Mesendoderm (in vitro differentiated cells): Measurements from ENCODE around the gene SNPH.
A peak's percentile ranks its signal among the peaks of the same experiment; 100 is the strongest.

ENCODE experiments used
- DNase-seq: peaks from one replicate; pipeline ENCODE4 v3.0.0; 2013
- H2AK5ac ChIP-seq: 2 replicates; pipeline ENCODE4 v1.6.1; 2013; ENCODE audit warnings: low read length, inconsistent platforms
- H2BK120ac ChIP-seq: 2 replicates; pipeline ENCODE4 v1.6.1; 2013; ENCODE audit warnings: low read depth, mild to moderate bottlenecking, low read length, moderate library complexity, mixed read lengths
- H2BK15ac ChIP-seq: replicated peaks from 2 replicates; pipeline ENCODE4 v1.6.1; 2013; ENCODE audit warnings: low read depth, mild to moderate bottlenecking, moderate library complexity
- H2BK5ac ChIP-seq: 2 replicates; pipeline ENCODE4 v1.6.1; 2013; ENCODE audit warnings: low read length, inconsistent platforms
- H3K18ac ChIP-seq: 2 replicates; pipeline ENCODE4 v1.6.1; 2013; ENCODE audit warnings: mild to moderate bottlenecking, low read length, mixed read lengths
- H3K23ac ChIP-seq: one replicate; pipeline ENCODE4 v1.6.1; 2013; ENCODE audit warnings: low read length
- H3K27ac ChIP-seq: 2 replicates; pipeline ENCODE4 v1.5.1; 2013; ENCODE audit warnings: low read depth, mild to moderate bottlenecking, inconsistent platforms, low read length, moderate library complexity
- H3K27me3 ChIP-seq: 2 replicates; pipeline ENCODE4 v1.6.1; 2013; ENCODE audit warnings: low read length, control low read depth, mild to moderate bottlenecking, inconsistent platforms; ENCODE audit not compliant: insufficient read depth, poor library complexity
- H3K36me3 ChIP-seq: 2 replicates; pipeline ENCODE4 v1.6.1; 2013; ENCODE audit warnings: low read length, inconsistent platforms; ENCODE audit not compliant: control insufficient read depth, insufficient read depth
- H3K4ac ChIP-seq: one replicate; pipeline ENCODE4 v1.6.1; 2013; ENCODE audit warnings: low read depth, mild to moderate bottlenecking, low read length, moderate library complexity
- H3K4me1 ChIP-seq: 2 replicates; pipeline ENCODE4 v1.6.1; 2013; ENCODE audit warnings: low read depth, low read length, inconsistent platforms; ENCODE audit not compliant: control insufficient read depth
- H3K4me2 ChIP-seq: 2 replicates; pipeline ENCODE4 v1.6.1; 2013; ENCODE audit warnings: low read length
- H3K4me3 ChIP-seq: 2 replicates; pipeline ENCODE4 v1.5.1; 2013; ENCODE audit warnings: mild to moderate bottlenecking, low read length
- H3K56ac ChIP-seq: one replicate; pipeline ENCODE4 v1.6.1; 2013; ENCODE audit warnings: low read length
- H3K79me1 ChIP-seq: 2 replicates; pipeline ENCODE4 v1.6.1; 2013; ENCODE audit warnings: low read length, inconsistent platforms
- H3K79me2 ChIP-seq: 2 replicates; pipeline ENCODE4 v1.6.1; 2013; ENCODE audit warnings: mild to moderate bottlenecking, low read length; ENCODE audit not compliant: control insufficient read depth, insufficient read depth
- H3K9ac ChIP-seq: 2 replicates; pipeline ENCODE4 v1.6.1; 2013; ENCODE audit warnings: low read length, inconsistent platforms
- H4K5ac ChIP-seq: one replicate; pipeline ENCODE4 v1.6.1; 2013; ENCODE audit warnings: low read length
- H4K8ac ChIP-seq: one replicate; pipeline ENCODE4 v1.6.1; 2013; ENCODE audit warnings: low read depth, mild to moderate bottlenecking, control low read depth, low read length, moderate library complexity
- WGBS: extraction: QIAGEN DNeasy Blood & Tissue Kit; methylation state at CpG from one replicate; pipeline ENCODE4 v1.1.7; 2013; ENCODE audit warnings: low lambda C conversion rate, missing lambda C conversion rate; ENCODE audit not compliant: insufficient coverage; ENCODE audit errors: extremely low coverage; 5-methylcytosine and 5-hydroxymethylcytosine counted together

The SNPH gene

GRCh38 chr20:1281279-1282057, 15.4 kb downstream of the SNPH start:
- Histone ChIP-seq H3K79me1 (no peaks in the 10 kb centered on the region), H3K36me3 (no peaks in the 10 kb centered on the region), H3K27ac (no peak overlapping the region), H3K18ac (no peak overlapping the region), H3K56ac (no peak overlapping the region), H3K4me1 (no peaks in the 10 kb centered on the region), H3K27me3 (no peaks in the 10 kb centered on the region), H3K4me2 (no peak overlapping the region), H3K4ac (no peak overlapping the region), H2BK15ac (no peak overlapping the region), H4K5ac (no peak overlapping the region), H3K4me3 (no peak overlapping the region), H2AK5ac (no peak overlapping the region), H3K9ac (no peak overlapping the region), H4K8ac (no peak overlapping the region), H2BK5ac (no peak overlapping the region), H3K79me2 (no peaks in the 10 kb centered on the region), H2BK120ac (no peak overlapping the region), H3K23ac (no peak overlapping the region)
- WGBS: no CpG with 5 or more reads among the region's 7 CpGs
- DNase-seq: no peak

GRCh38 chr20:1282966-1283365, 16.9 kb downstream of the SNPH start:
- DNase-seq: no peak
- Histone ChIP-seq H3K4me2 (no peak overlapping the region), H3K56ac (no peak overlapping the region), H2BK5ac (no peak overlapping the region), H3K4ac (no peak overlapping the region), H3K4me1 (no peaks in the 10 kb centered on the region), H4K8ac (no peak overlapping the region), H2BK120ac (no peak overlapping the region), H3K18ac (no peak overlapping the region), H2BK15ac (no peak overlapping the region), H3K27ac (no peak overlapping the region), H3K79me1 (no peaks in the 10 kb centered on the region), H3K23ac (no peak overlapping the region), H2AK5ac (no peak overlapping the region), H4K5ac (no peak overlapping the region), H3K36me3 (no peaks in the 10 kb centered on the region), H3K9ac (no peak overlapping the region), H3K79me2 (no peaks in the 10 kb centered on the region), H3K4me3 (no peak overlapping the region), H3K27me3 (no peaks in the 10 kb centered on the region)
- WGBS: no CpG with 5 or more reads among the region's 3 CpGs

GRCh38 chr20:1283522-1284510, 17.7 kb downstream of the SNPH start:
- peak; percentile 13 for DNase-seq
- no peak overlapping the region for H3K4me3 ChIP-seq
- H4K5ac ChIP-seq: no peak overlapping the region
- no peak overlapping the region for H3K23ac ChIP-seq
- no peak overlapping the region for H2BK120ac ChIP-seq
- no peak overlapping the region for H3K56ac ChIP-seq
- H3K36me3 ChIP-seq: no peaks in the 10 kb centered on the region
- no peak overlapping the region for H2BK5ac ChIP-seq
- H3K18ac ChIP-seq: no peak overlapping the region
- H3K27me3 ChIP-seq: no peaks in the 10 kb centered on the region
- H3K9ac ChIP-seq: no peak overlapping the region
- no peaks in the 10 kb centered on the region for H3K79me2 ChIP-seq
- no peak overlapping the region for H3K27ac ChIP-seq
- no peak overlapping the region for H4K8ac ChIP-seq
- H3K4ac ChIP-seq: no peak overlapping the region
- no peaks in the 10 kb centered on the region for H3K4me1 ChIP-seq
- H3K4me2 ChIP-seq: no peak overlapping the region
- H3K79me1 ChIP-seq: no peaks in the 10 kb centered on the region
- no peak overlapping the region for H2BK15ac ChIP-seq
- WGBS: no CpG with 5 or more reads among the region's 9 CpGs
- no peak overlapping the region for H2AK5ac ChIP-seq

- no CpG with 5 or more reads among the region's 9 CpGs for WGBS
- DNase-seq: no peak
- H3K4me2 ChIP-seq: no peak overlapping the region
- no peak overlapping the region for H2AK5ac ChIP-seq
- no peak overlapping the region for H2BK5ac ChIP-seq
- no peak overlapping the region for H4K8ac ChIP-seq
- H3K79me1 ChIP-seq: no peaks in the 10 kb centered on the region
- no peak overlapping the region for H4K5ac ChIP-seq
- no peak overlapping the region for H3K23ac ChIP-seq
- no peak overlapping the region for H3K18ac ChIP-seq
- H3K27me3 ChIP-seq: no peaks in the 10 kb centered on the region
- H3K4me3 ChIP-seq: no peak overlapping the region
- no peak overlapping the region for H2BK120ac ChIP-seq
- H3K4me1 ChIP-seq: no peaks in the 10 kb centered on the region
- H3K9ac ChIP-seq: no peak overlapping the region
- H3K27ac ChIP-seq: no peak overlapping the region
- H2BK15ac ChIP-seq: no peak overlapping the region
- H3K79me2 ChIP-seq: no peaks in the 10 kb centered on the region
- H3K36me3 ChIP-seq: no peaks in the 10 kb centered on the region
- H3K56ac ChIP-seq: no peak overlapping the region
- H3K4ac ChIP-seq: no peak overlapping the region
These were observed 20.4 kb downstream of the SNPH start for GRCh38 chr20:1286267-1287024.

GRCh38 chr20:1287306-1287705, 21.2 kb downstream of the SNPH start:
- Histone ChIP-seq H3K4me2 (no peak overlapping the region), H4K8ac (no peak overlapping the region), H4K5ac (no peak overlapping the region), H3K36me3 (no peaks in the 10 kb centered on the region), H2BK5ac (no peak overlapping the region), H2BK15ac (no peak overlapping the region), H3K4ac (no peak overlapping the region), H3K23ac (no peak overlapping the region), H3K4me3 (no peak overlapping the region), H2AK5ac (no peak overlapping the region), H3K4me1 (no peaks in the 10 kb centered on the region), H3K79me2 (no peaks in the 10 kb centered on the region), H3K9ac (no peak overlapping the region), H3K18ac (no peak overlapping the region), H3K56ac (no peak overlapping the region), H2BK120ac (no peak overlapping the region), H3K79me1 (no peaks in the 10 kb centered on the region), H3K27me3 (no peaks in the 10 kb centered on the region), H3K27ac (no peak overlapping the region)
- WGBS: no CpG with 5 or more reads among the region's 1 CpG
- no peak for DNase-seq
